ENCODE data around the gene CYBA.

The CYBA gene

DNA sequence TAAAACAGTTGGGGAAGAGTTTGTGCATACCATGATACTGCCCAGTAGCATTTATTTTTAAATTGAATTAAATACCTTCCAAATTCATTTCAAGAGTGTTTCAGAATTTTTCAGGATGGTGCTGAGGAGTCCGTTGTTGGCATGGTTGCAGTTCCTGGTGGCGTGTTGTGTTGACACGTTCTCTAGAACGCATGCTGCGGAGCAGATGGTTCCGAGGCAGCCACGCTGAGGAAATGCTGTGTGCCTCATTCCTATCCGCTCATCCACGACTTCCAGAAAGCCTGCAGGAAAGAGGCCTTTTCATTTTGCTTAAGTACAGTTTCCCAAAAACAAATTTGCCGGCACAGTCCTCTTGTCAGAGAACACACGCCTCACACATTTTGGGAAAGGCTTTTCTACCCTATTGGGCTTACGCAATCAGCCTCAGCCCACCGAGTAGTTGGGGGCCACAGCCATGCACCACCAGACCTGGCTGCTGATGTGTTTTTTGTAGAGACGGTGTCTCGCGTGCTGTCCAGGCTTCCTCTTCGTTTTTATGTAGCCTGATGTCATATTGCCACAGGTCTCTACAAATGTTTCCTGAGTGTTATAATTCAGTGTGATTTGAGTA lies 44.6 kb downstream of the CYBA start:
- DNase-seq = no peak

DNA sequence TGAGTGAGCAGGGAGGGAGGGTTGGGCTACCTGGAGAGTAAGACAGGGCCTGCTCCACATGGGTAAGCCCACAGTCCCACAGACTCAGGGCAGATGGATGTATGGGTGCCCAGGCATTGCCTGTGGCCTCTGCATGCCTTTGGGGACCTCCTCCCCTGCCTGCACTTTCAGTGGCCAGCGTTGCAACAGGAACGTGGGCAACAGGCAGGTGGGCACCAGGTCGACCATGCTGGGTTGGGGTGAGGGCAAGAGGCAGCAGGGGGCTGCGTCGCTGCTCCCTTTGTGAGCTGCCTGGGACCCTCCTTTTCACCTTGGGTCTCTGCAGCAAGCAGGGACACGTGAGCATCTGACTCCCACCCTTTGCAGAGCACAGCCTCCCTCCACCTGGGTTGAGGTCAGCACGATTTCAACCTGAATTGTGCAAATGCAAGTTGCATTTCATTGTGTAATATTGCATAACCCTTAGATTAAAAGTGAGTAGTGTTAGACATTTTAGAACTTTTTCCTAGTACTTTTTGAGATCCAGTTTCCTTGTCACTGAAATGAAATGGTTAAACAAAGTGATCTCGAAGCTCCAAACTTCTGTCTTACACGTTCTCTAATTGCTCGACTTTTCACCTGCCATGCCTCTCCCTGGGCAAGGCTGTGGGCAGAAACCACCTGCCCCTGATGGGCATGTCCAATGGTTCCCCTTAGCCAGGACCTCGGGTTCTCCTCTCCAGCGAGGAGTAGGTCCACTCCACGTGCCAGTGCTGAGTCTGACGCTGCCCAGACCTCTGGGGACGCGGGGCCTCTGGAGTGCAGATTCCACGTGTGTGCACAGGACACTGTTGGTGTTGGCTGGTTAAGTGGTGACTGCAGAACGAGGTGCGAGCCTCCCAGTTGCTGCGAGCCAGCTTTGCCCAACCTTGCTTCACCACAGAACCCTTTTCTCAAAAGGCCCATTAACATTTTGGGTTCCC lies 45.4 kb downstream of the CYBA start:
- DNase-seq = no peak

DNA sequence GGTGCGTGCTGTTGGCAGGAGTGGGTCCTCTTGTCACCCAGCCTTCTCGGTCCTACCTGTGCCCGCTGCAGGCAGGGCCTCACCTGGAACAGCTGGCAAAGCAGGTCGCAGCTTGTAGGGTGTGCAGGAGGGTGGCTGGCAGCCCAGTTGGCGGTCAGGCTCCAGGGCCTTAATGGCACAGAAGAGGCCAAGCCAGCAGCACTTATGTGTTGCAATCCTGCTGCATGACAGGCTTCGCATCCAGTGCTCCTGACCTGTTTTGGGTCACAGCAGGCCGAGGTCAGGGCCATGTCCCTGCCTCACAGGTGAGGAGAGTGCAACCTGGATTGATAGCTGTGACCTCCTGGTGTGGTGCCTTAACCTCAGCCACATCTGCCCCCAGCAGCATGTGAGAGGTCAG lies 48.8 kb downstream of the CYBA start:
- no peak for DNase-seq

DNA sequence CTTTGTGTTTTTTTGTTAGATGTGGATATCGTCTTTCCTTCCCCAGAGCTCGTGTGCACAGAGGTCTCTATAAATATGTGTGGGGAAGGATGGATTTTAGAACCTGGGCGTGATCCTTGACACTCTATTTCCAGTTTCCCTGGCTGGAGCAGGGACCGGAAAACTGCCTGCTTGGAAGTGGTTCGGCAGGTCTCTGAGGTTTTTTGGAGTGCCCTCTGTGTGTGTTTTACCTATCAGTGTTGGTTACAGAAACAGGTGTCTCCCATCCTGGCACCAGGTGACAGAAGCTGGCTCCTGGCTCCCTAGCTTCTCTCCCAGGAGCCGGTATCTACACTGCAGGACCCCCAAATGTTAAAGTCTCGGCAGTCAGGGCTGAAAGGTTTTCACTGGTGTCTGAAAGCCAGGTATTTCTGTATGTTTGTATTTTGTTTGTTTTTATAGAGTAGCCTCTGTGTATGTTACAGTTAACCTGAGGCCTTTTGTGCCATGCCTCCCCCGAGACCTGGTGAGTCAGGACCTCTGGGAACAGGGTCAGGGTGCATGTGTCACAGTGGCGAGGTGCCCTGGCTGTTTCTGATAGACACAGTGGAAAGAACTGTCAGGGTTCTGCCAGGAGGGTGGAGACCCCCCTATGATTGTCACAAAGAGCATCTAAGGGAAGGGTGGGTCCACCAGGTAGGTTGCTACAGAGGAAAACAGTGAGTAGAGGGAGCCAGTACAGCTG lies 49.4 kb downstream of the CYBA start:
- no peak for DNase-seq

DNA sequence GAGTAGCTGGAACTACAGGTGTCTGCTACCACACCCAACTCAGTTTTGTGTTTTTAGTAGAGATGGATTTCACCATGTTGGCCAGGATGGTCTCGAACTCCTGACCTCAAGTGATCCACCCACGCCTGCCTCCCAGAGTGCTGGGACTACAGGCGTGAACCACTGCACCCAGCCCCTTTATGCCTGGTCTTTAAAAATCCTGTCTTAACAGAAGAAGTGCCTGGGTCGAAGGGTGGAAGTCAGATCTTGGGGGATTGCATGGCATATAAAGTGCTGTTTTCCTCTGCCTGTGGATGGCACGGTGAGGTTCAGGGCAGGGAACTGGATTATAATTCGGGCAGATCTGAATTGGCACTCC lies 50.3 kb downstream of the CYBA start:
- no peak for DNase-seq

DNA sequence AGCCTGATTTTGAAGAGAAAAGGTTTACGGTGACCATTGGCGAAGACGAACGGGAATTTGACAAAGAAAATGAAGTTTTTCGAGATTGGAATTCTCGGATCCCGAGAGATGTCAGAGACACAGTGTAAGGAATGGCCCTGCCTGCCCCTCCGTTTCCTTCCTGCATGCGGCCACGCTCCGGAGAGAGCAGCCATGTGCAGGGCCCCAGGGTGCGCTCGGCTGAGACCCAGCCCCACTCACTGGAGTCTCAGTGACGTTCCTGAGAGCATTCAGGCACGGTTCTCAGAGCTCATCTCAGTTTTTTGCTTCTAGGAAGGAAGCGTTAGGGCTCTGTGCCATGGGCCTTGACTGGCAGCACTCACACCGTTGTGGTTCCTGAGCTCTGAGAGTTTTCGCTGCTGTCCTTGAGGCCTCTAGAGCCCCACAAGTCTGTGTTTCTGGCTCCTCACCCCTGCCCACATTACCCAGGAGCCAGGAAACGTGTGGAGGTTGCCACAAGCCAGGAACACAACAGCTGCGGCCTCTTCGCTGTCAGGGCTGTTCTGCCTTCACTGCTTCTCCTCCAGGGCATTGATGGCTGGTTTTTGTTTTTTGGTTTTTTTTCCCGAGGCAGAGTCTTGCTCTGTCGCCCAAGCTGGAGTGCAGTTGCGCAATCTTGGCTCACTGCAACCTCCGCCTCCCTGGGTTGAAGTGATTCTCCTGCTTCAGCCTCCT lies 50.9 kb downstream of the CYBA start:
- no peak for DNase-seq

DNA sequence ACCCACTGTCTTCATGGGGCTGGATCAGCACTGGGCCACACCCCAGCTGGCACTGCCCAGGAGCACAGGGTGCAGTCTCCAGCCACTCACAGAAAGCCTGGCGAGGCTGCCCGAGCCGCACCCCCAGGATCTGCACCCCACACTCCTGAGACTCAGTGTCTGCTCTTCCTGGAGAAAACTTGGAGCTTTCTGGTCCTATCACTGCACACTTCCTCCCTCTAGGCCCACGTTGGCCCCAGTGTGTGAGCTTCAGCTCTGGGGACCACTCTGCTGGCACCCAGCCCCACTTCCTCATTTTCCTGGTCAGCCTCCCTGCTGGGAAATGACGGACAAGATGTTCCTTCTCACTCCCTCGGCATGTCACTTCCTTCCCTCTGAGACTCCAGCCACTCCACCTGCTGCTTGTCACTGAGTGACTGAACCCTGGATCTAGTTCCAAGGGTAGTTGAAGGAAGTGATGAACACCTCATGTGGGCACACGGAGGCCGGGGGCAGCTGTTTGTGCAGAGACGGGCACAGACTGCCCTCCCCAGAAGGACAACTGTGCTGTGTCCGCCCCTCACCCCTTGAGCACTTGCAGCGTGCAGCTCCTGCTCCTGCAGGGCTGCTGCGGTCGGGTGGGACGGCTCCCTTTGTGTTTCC lies 51.6 kb downstream of the CYBA start:
- DNase-seq = no peak

DNA sequence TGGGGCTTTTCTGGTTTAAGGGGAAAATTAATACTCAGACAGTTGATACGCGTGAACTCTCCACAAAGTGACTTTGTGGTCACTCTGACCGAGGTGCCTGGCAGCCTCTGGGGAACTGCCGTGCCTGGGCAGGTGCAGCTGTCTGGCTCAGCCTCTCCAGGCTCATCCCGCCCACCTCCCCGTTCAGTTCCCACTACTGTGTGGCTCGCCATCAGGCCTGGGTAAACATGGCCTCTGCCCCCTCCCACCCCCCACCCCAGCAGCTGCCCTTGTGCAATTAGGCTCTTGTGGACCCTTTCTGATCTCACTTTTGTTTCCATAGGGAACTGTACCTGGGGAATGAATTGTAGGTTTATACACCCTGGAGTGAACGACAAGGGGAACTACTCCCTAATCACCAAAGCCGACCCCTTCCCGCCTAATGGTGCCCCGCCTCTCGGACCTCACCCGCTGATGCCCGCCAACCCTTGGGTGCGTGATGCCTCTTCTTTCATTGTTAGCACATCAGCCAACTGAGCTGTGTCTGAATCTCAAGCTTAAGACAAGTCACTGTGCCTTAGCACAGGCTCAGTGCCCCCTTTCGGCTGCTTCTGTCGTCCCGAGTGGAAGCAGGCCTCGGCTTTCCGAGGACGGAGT lies 52.9 kb downstream of the CYBA start:
- no peak for DNase-seq

DNA sequence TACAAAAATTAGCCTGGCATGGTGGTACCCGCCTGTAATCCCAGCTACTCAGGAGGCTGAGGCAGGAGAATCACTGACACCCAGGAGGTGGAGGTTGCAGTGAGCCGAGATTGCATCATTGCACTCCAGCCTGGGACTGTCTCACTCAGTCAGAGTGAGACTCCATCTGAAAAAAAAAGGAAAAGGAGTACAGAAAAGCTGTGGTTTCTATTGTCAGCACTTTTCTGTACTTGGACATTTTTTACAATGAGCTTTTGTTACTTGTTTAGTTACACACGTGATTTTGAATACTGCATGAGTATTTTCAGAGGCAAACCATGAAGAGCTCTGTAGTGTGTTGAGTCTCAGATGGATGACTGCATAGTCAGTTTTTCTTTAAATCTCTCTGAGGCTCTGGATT lies 54.4 kb downstream of the CYBA start:
- DNase-seq = no peak

DNA sequence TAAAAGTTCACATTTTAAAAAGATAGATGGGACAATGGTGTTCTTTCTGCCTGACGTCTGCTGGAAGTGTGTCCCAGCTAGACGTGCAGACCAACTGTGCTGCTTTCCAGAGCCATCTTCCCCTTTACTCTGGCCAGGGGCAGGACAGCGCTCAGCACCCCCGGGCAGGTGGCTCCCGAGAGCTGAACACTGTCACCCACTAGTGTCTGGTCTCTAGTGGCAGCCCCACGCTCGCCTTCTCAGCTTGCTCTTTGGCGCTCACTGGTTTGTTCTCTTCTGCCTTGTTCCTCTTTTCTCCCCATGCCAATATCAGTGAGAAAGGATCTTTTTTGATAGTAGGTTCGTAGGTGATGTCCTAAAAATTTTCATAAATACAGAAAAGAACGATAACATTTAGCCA lies 54.9 kb downstream of the CYBA start:
- no peak for DNase-seq

DNA sequence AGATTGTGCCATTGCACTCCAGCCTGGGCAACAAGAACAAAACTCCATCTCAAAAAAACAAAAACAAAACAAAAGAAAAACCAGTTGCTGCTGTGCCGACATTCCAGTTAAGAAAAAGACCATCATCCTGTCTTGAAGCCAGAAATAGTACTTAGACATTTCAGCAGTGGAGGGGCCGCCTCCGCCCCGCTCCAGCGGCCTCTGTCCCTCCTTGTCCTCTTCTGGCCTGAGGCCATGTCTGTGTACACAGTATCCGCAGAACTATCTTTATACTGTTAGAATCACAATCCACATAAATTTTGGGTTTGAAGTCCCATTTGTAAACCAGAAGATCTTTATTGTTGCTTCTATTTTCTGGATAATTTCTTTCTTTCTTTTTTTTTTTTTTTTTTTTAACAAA lies 55.8 kb downstream of the CYBA start:
- DNase-seq = no peak

DNA sequence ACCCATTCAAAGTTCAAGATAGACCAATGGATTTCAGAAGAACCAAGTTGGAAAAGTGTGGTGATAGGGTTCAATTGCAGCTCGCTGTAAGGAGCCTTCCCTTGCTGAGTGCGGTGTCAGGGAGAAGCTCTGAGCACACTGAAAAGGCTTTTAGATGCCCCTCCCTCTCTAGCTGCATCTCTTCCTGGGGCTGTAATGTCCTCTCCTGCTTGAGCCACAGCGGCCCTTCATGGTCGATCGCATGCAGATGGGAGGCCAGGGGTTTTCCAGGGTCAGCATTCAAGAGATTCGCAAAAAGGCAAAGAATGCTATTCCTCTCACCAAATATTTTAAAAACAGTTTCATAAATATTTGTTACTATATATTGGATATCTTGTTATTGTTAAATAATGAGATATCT lies 56.9 kb downstream of the CYBA start:
- DNase-seq = no peak

DNA sequence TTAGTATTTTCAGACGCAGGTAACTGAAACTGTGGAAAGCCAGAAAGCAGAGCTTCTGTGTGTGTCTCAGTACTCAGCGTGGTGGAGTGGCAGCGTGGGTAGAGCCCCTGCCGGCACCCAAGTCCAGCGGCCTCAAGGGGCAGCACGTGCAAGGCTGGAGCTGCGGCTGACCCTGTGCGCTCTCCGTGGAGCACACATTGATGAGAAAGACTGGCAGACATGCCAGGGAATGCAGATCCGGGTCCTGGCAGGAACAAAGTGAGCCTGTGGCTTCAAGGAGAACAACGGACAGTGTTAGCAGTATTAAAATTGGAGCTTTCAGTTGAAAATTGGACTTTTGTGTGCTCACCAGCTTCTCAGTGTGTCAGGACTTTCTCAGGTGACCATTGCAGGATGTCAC lies 57.4 kb downstream of the CYBA start:
- no peak for DNase-seq
